HG02623 (cell line): ENCODE measurements around the gene GOLGA5.

Experiments
- ATAC-seq: cut with Tn5 transposase; IDR thresholded peaks from one replicate; pipeline ENCODE4 v1.9.1; 2021; ENCODE audit warnings: moderate library complexity; ENCODE audit not compliant: unreplicated experiment

Gene GOLGA5

DNA sequence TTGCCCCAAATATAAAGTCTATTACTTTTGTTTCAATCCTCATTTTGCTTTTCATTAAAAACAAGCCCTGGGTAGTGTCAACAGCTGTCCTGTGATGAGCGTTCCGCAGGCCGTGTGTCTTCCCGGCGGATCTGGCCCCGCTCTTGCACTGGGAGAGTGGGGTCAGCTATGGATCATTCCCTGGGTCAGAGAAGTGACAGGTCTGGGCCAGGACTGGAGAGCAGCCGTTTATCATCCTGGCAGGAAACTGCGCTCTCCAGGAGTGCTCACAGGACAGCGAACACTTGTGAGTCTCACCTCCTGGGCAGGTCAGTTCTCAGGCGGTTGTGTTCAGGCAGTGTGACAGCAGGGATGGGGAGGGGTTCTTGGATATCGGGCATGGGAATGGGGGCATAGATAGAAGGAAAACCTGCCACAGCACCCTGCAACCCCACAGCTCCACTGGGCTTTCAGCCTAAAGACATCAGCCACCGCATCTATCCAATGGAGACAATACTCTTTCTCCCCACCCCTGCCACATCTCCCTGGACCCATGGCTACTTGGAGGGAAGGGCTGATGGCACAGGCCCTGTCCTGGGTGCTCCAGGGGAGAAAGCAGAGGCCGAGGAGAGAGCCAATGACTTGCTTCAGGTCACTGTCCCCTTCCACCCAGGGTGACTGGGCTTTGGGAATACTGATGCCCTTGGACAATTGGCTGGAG lies 81.0 kb downstream of the GOLGA5 start:
- no peak for ATAC-seq

DNA sequence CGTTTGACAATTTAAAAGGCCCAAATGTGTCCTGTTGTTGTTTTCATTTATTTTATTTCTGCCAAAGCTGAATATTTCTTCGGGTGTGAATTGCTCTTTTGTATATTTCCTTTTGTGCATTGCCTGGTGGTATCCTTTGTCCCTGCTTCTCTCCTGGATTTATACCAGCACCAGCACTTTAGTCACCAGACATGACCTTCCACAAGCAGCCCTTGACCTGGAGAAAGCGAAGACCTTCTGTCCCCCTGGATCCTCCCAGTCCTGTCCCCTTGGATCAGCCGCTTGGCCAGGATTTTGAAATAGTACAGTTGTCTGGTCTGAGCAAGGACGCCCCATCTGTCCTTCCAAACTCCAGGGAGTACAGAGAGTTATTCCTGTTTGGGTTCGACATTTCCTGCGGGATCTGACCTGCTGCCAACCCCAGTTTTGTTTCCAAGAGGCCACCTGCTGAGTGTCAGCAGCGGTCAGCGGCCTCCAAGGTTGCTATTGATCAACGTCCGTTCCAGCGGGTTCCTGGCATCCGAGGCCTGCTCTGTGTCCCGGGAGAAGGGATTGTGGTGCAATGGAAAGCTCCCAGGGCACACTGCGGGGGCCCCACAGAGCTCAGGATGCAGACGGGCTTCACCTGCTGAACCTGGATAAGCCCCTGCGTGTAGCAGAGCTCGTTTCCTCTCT lies 83.8 kb downstream of the GOLGA5 start:
- ATAC-seq = no peak

DNA sequence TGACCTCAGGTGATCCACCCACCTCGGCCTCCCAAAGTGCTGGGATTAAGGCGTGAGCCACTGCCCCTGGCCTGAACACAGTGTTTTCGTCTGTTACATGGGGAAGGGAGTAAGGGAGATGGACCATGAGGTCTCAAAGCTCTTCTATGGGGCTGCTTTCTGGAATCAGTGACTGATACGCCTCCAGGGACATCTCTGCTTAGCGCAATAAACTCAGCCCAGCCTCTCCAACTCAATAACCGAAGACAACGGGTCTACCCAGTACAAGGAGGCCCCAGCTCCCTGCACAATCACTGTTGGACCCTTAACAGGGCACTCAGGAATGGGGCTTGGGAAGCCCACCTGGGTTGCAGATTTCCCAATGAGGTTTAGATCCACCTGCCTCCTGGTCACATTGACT lies 86.2 kb downstream of the GOLGA5 start:
- ATAC-seq = no peak

DNA sequence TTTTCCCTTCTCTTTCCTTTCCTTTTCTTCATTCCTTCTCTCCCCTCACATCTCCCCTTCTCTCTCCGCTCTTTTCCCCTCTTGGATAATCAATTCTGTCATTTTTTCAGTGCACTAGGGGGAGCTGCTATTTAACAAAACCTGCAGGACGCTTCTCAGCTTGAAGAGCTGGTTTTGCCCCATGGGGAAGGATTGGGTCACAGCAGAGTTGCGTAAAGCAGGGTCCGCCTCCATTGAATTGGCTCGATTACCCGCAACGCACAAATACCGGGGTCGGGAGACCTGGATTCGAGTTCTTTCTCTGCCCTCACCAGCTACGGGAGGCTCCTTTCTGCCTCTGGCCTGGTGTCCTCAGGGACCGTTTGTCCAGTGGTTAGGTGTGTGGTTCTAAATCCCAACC lies 86.7 kb downstream of the GOLGA5 start:
- ATAC-seq = no peak

DNA sequence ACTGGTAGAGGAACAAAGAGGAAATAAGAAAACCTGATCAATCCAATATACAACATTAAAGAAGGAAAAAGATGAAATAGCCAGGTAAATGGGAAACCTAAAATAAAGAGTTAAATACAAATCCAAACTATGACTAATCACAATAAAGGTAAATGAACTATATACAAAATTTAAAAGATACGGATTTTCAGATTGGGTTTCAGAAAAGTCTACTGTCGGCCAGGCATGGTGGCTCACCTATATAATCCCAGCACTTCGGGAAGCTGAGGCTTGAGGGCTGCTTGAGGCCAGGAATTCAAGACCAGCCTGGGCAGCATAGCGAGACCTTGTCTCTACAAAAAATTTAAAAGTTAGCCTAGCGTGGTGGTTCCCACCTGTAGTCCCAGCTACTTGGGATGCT lies 89.0 kb downstream of the GOLGA5 start:
- ATAC-seq = no peak

DNA sequence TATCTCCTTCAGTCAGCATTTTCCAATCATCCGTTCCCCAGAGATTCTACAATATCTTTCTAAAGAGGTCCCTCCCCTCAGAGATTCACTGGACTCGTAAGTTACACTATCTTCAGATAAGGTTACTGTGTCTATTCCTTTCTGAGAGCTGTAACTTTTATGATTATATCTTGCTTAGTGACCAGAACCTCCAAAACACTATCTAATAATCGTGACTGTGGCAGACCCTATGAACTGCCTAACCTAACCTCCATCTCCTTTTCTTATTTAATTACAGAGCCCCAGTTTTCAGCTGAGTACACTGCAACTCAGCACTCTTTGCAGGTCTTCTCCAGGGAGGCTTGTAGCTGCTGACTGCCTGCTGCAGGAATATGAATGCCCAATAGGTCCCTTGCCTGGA lies 90.3 kb downstream of the GOLGA5 start:
- no peak for ATAC-seq

DNA sequence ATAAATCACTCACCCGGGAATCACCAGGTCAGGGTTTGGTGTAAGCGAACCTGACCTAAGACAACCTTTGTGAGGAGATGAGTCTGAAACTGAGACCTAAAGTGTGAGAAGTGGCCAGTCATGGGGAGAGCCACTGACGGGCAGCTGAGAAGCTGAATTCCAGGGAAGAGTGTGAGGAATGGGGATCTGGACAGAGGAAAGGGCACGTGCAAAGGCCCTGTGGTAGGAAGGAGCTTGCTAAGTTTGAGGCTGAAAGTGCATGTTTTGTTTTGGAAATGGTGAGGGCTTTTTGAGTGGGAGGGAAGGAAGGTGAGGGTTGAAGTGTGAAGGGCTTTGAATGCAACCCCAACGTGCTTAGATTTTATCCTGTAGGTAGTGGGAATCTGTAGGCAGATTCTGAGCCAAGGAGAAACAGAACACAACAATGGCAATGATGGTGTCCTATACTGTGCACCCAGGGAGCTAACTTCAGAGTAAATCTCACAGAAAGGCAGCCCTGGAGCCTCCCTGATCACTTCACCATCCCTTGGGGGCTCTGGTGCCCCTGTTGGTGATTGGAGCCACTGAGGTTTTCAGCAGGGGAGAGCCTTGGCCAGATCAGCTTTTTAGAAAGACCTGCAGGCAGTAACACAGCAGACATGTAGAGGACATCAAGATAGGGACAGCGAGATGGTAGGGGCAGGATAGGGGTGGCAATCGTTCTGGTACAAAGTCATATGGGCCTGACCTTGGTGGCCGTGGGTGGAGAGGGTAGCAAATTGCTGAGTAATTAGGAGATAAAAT lies 91.4 kb downstream of the GOLGA5 start:
- ATAC-seq = no peak

DNA sequence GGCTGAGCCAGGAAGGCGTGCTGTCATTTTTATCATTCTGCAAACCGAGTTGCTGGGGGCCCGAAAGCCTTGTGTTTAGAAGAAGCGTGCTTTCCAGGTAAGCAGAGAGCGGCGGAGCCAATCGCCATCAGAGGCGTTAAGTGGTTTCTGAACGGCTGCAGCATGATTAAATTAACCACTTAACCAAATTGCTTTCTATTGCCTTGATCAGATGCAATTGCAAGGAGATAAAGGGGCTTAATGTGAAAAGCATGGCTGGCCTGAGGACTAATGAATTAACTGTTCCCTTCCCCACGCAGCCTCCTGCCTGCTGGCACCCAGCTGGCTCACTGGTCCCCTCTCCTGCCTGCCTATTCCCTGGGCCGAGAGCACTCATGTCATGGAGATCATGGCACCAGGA lies 92.2 kb downstream of the GOLGA5 start:
- no peak for ATAC-seq

DNA sequence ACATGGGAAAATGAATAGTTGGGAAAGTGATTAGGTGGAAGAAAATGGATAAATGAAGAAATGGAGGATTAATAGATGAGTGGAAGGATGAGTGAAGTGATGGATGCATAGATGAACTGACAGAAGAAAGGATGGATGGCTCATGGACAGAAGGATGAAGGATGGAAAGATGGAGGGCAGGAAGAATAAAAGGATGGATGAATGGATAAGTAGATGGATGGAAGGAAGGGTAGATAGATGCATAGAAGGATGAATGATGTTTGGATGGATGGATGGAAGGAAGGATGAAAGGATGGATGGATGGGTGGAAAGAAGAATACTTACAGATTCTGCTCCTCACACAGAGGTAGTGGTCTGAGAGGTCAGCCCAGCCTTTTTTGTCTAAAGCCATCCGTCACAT lies 93.1 kb downstream of the GOLGA5 start:
- no peak for ATAC-seq

DNA sequence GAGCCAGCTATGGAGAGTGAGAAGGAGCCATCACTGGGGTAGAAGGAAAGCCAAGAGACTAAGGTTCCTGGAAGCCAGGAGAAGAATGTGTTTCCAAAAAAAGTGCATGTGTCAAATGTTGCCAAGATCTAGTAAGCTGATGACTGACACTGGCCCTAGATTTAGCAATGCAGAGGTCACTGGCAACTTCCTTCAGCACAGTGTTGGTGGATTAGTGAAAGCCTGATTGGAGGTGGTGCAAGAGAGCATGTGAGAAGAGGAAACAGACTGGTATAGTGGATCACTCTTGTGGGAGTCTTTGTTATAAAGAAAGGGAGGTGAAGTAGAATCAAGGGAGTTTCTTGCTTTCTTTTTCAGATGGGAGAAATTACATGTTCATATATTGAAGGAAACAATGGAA lies 94.8 kb downstream of the GOLGA5 start:
- no peak for ATAC-seq
